HepG2 (cell line): ENCODE results near the gene KANK4. TPM values are rescaled to one million over a fixed set of nuclear protein-coding genes. Genes with fewer than 3 reads are reported as not detected.

ENCODE experiments used
- ATAC-seq: fragments of 200-7000 bp; cut with Tn5 transposase; 3 replicates; pipeline ENCODE4 v1.9.1; 2020; ENCODE audit warnings: mild to moderate bottlenecking, moderate library complexity
- BruUV-seq: library from RNA; stranded (reverse); fragments of 400-500 nt; replicated peaks from 2 replicates; lab custom pipeline; 2021; lab: Mats Ljungman, UMichigan
- CTCF ChIA-PET: fragments of 300-600 bp; formaldehyde crosslinking; extraction: SDS; loops from one replicate; lab custom pipeline; 2021; ENCODE audit warnings: low total read pairs, inconsistent platforms, low intra/inter-chr PET ratio; lab: Yijun Ruan, JAX
- POLR2A ChIA-PET: fragments of 350-600 bp; sonication (Branson Sonifier 250); formaldehyde crosslinking; loops from one replicate; lab custom pipeline; 2020; ENCODE audit warnings: antibody characterized with exemption, inconsistent platforms; lab: Yijun Ruan, JAX
- DNase-seq: peaks from one replicate; pipeline ENCODE4 v3.0.0-alpha.2; 2015; ENCODE audit warnings: low spot score
- FAIRE-seq: peaks from 3 replicates; lab custom pipeline; 2011; peaks lifted over from hg19 to GRCh38; lab: Jason Lieb, UNC
- H2AFZ ChIP-seq: one replicate; pipeline ENCODE4 v1.6.1; 2011; ENCODE audit warnings: low read length, inconsistent platforms
- H3K27ac ChIP-seq: fragments of 300-600 bp; 3 replicates; pipeline ENCODE4 v1.8.0; 2011; ENCODE audit warnings: mixed run types, mild to moderate bottlenecking, mixed read lengths, low read length, inconsistent platforms; ENCODE audit not compliant: insufficient read depth; ENCODE audit errors: extremely low read length
- H3K27me3 ChIP-seq, 2 experiments: fragments of 200-600 bp in 1 of 2; 2 replicates in 1 of 2; 3 replicates in 1 of 2; pipeline versions ENCODE4 v1.6.0 to v1.8.0; 2011; ENCODE audit warnings: low read length in 2 of 2, mild to moderate bottlenecking in 2 of 2, moderate library complexity in 2 of 2, inconsistent platforms in 1 of 2; ENCODE audit not compliant: insufficient read depth in 2 of 2, control insufficient read depth in 1 of 2
- H3K36me3 ChIP-seq, 2 experiments: fragments of 200-600 bp in 1 of 2; replicated peaks in 1 of 2; 2 replicates in 1 of 2; 3 replicates in 1 of 2; pipeline versions ENCODE4 v1.5.1 to v1.8.0; 2011; ENCODE audit warnings: low read length in 2 of 2, inconsistent platforms in 1 of 2; ENCODE audit not compliant: insufficient read depth in 2 of 2, control insufficient read depth in 1 of 2
- H3K4me1 ChIP-seq: 2 replicates; pipeline ENCODE4 v1.5.1; 2012; ENCODE audit warnings: low read length, inconsistent platforms; ENCODE audit not compliant: insufficient read depth
- H3K4me2 ChIP-seq: 2 replicates; pipeline ENCODE4 v1.6.0; 2011; ENCODE audit warnings: low read depth, low read length, inconsistent platforms
- H3K4me3 ChIP-seq, 3 experiments: fragments of 200-600 bp in 1 of 3; sonication (generic), shearing (Covaris generic) in 1 of 3; replicated peaks in 1 of 3; 2 replicates each; pipeline ENCODE4 v1.5.1; 2011 to 2016; ENCODE audit warnings: low read length in 3 of 3, inconsistent platforms in 2 of 3, low read depth in 2 of 3, mild to moderate bottlenecking in 2 of 3, control low read depth in 1 of 3, mixed read lengths in 1 of 3; ENCODE audit not compliant: insufficient read depth in 1 of 3
- H3K79me2 ChIP-seq: one replicate; pipeline ENCODE4 v1.6.1; 2011; ENCODE audit warnings: low read length, inconsistent platforms; ENCODE audit not compliant: insufficient read depth
- H3K9ac ChIP-seq: 2 replicates; pipeline ENCODE4 v1.6.0; 2011; ENCODE audit warnings: mild to moderate bottlenecking, low read depth, low read length, inconsistent platforms; ENCODE audit not compliant: insufficient read depth
- H3K9me3 ChIP-seq: 2 replicates; pipeline ENCODE4 v1.5.1; 2012; ENCODE audit warnings: mild to moderate bottlenecking, low read length
- H4K20me1 ChIP-seq: 2 replicates; pipeline ENCODE4 v1.6.0; 2011; ENCODE audit warnings: inconsistent platforms, mild to moderate bottlenecking, low read length, moderate library complexity; ENCODE audit not compliant: insufficient read depth
- ASH2L ChIP-seq: fragments of 300-600, 200-600 bp; sonication (generic); IDR thresholded peaks from 2 replicates; pipeline ENCODE4 v1.7.0; 2017; ENCODE audit warnings: low read depth, mild to moderate bottlenecking, moderate library complexity, mixed read lengths, low read length; ENCODE audit not compliant: insufficient read length
- ATM ChIP-seq: fragments of 450-650 bp; IDR thresholded peaks from 2 replicates; pipeline ENCODE4 v1.7.1; 2017; ENCODE audit warnings: mild to moderate bottlenecking, borderline replicate concordance
- HMGXB4 ChIP-seq, 2 experiments: sonication (generic) in 1 of 2; formaldehyde crosslinking in 1 of 2; IDR thresholded peaks; 2 replicates each; pipeline versions ENCODE4 v1.4.0 to v1.6.1; 2018 to 2020; ENCODE audit warnings: missing genetic modification reagents in 2 of 2, borderline replicate concordance in 1 of 2, low read depth in 1 of 2, mild to moderate bottlenecking in 1 of 2, missing biosample characterization in 1 of 2
- NFYB ChIP-seq: sonication (generic); formaldehyde crosslinking; IDR thresholded peaks from 2 replicates; pipeline ENCODE4 v1.4.0; 2020; ENCODE audit warnings: missing genetic modification reagents
- RCOR2 ChIP-seq: IDR thresholded peaks from 2 replicates; pipeline ENCODE4 v1.6.1; 2016; ENCODE audit warnings: missing biosample characterization, missing genetic modification reagents
- RELA ChIP-seq: sonication (generic); formaldehyde crosslinking; IDR thresholded peaks from 2 replicates; pipeline ENCODE4 v1.4.0; 2020; ENCODE audit warnings: missing genetic modification reagents
- ZNF318 ChIP-seq: sonication (generic); formaldehyde crosslinking; IDR thresholded peaks from 2 replicates; pipeline ENCODE4 v1.4.0; 2020; ENCODE audit warnings: mild to moderate bottlenecking, missing genetic modification reagents
- WGBS: methylation state at CpG from one replicate; pipeline ENCODE4 v1.1.6; 2017; ENCODE audit warnings: low lambda C conversion rate; 5-methylcytosine and 5-hydroxymethylcytosine counted together
- in situ Hi-C: cut with HindIII; loops from 2 replicates; pipeline ENCODE4 v1.10.0; 2017; ENCODE audit warnings: low pct_unique_long_range_greater_than_20kb; ENCODE audit not compliant: extremely low pct_ligation_motif_present
- intact Hi-C: fragments of 100-400 bp; cut with micrococcal nuclease; formaldehyde crosslinking; loops from one replicate; pipeline ENCODE4 v1.10.0; 2022; ENCODE audit not compliant: unreplicated experiment
- polyA plus RNA-seq, 8 experiments: library from polyadenylated mRNA; depleted of rRNA in 3 of 8; stranded (reverse) in 7 of 8; unstranded in 1 of 8; fragments of >200 nt; fragmentation: Illumina TruSeq in 4 of 8; extraction: Trizol in 4 of 8; gene quantifications; 2 replicates each; pipeline versions ENCODE4 v1.2.1 to v1.2.3, GENCODE V29; 2011 to 2016; ENCODE audit warnings: low read depth in 4 of 8, missing spikeins in 1 of 8, mixed read lengths in 1 of 8; ENCODE audit not compliant: insufficient read depth in 1 of 8
- total RNA-seq, 5 experiments: library from RNA; depleted of rRNA; stranded (reverse); fragments of >200 nt; fragmentation: Illumina TruSeq; extraction: Trizol; gene quantifications; 2 replicates each; pipeline ENCODE4 v1.2.3, GENCODE V29; 2016; ENCODE audit warnings: low read depth in 1 of 5

The KANK4 gene
- total and polyA plus RNA-seq, 2 of the 13 experiments (the other 11 are each of a cell fraction or from before 2014, with no cell fraction given) = 16.1 to 25.7 TPM

- TF ChIP-seq HMGXB4 (CRISPR knock-in tag; IDR thresholded peaks at IDR 0.05; ENCODE audit: borderline replicate concordance in 1 of 2, low read depth in 1 of 2) = no peak
- peak; percentile 37; the same call in 1 of the 2 replicates for TF ChIP-seq NFYB (CRISPR knock-in tag)
- TF ChIP-seq, all 625 proteins: peak for 39
Observed at GRCh38 chr1:62337706-62338631, 18.7 kb upstream of the KANK4 start (continued).

DNA sequence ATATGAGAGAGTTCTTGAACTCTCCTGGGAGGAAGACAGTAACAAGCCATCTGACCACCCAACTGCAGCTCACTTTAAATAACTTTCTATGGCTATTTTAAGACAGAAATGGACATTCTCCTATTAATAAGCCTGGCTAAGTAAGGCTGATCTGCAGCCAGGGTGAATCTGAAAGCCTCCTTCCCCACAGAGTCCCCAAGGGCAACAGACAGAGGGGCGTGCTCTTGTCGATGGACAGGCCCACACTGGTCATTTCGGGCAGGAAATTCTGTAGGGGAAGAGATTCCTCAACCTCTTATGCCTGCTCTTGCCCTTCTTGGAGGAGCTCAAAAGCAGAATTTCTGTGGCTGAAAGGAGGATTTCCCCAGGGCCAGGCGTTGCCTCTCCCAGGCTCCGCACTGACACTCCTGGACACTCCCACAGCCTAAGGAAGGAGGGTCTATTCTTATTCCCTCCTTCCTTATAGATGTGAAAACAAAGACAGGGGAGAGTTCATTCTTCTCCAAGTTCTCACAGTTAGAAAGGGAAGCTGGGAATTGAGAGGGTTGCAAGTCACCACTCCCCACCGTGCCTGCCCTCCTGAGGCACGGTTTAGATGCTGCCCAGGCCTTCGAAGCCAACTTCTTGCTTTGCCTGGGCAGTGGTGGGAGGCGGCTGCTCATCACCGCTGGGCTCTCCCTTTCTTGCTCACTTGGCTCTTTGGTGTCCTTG lies 17.9 kb upstream of the KANK4 start:
- ChIA-PET POLR2A (interaction anchor here (1.1 to 1.2 kb wide), 3 partner anchors 10 to 50 kb away, joined by 3 to 8 read pairs (median 4); no protein-coding TSS in a partner anchor), CTCF (no interaction called here)
- no peak overlapping the region for H3K27ac ChIP-seq
- no peaks in the 10 kb centered on the region for H3K9me3 ChIP-seq
- peak overlapping the region; percentile 99 for H3K4me2 ChIP-seq
- H2AFZ ChIP-seq = peak overlapping the region; percentile 87
- no peak overlapping the region for H3K9ac ChIP-seq
- no peaks in the 10 kb centered on the region for H4K20me1 ChIP-seq
- intact Hi-C loops = no loop called here
- peak overlapping the region in 2 of 3 experiments; percentile 52 to 65; a peak in 4 of 6 replicates for H3K4me3 ChIP-seq
- FAIRE-seq = no peak
- no peaks in the 10 kb centered on the region for H3K27me3 ChIP-seq
- peaks cover 33% of the 10 kb centered on the region for H3K4me1 ChIP-seq
- H3K36me3 ChIP-seq = no peaks in the 10 kb centered on the region
- no peak for DNase-seq
- peak; percentile 12 for ATAC-seq
- in situ Hi-C loops = no loop called here
- H3K79me2 ChIP-seq = no peaks in the 10 kb centered on the region
- BruUV-seq = no TSS peak
- 79% methylated on average over 10 of the region's 10 CpGs for WGBS
- TF ChIP-seq ASH2L (no peak), ATM (no peak), ZNF318 (CRISPR knock-in tag) (no peak), RCOR2 (no peak), RELA (CRISPR knock-in tag) (no peak)
